Measurements from ENCODE around the gene NKIRAS1.

GRCh38 chr3:23863060-23863459 lies 53.7 kb downstream of the NKIRAS1 start:
- TF ChIP-seq POLR2A (IDR thresholded peaks at IDR 0.05; ENCODE audit: low read depth, low read length) (no peak), POLR2AphosphoS5 (IDR thresholded peaks at IDR 0.05; ENCODE audit: low read depth, low read length) (no peak), TAF1 (IDR thresholded peaks at IDR 0.05; ENCODE audit: borderline replicate concordance, low read depth, low read length) (no peak)
